ENCODE data around the gene SNTG2.

DNA sequence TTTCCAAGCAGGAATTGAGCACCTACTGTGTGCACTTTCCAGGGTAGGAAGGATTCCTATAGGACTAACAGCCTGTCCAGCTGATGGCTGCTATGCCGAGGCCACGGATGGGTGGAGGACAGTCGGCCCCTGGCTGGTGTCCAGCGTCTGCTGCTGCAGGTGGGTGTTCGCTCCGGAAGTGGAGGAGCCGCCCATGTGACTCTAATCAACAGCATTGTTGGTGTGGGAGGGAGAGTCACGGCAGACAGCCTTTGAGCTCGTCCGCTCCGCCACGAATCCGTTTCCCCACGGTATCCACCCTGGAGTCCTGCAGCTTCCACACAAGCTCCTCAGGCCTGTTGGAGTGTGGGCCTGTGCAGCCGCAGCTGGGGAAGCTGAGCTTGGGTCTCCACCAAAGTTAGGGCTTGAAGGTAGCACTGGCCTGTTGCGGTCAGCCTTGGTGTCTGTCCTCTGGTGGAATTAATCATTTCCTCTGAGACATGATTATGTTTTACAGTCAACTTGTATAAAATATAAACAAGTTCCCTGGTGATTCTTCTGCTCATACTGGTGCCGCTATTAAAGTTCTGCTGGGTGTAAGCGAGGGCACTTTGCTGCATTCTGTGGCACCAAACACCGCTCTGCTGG is 276.7 kb downstream of the SNTG2 start:
- TF ChIP-seq POLR2A (IDR thresholded peaks at IDR 0.05), result no peak
- TF ChIP-seq CTCF (IDR thresholded peaks at IDR 0.05 in 8 of 11, conservative IDR thresholded peaks at IDR 0.05 in 3 of 11), result no peak
- peak in 2 of 3 donors; percentile 32 to 39 for TF ChIP-seq POLR2AphosphoS5 (IDR thresholded peaks at IDR 0.05)

All from spleen (tissue), 7 donors.